ENCODE data around the gene TTC13.

DNA sequence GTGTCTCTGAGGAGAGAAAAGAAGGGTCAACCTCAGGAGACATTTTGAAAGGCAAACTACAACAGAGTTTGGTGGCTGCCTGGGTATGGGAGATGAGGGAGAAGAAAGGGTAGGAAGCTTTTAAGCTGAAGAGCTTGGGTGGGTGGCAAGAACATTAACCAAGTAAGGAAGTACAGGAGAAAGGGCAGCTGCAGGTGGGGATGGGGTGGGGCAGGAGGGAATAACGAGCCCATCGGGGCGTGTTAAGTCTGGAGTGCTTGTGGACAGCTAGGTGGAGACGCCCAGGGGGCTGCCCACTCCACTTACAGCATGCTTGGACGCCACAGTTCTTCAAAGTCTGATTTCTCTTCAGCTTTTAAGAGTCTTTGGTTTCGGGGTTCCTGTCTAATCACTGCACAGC is 42.8 kb downstream of the TTC13 start:
- TF ChIP-seq, protein P1, sequence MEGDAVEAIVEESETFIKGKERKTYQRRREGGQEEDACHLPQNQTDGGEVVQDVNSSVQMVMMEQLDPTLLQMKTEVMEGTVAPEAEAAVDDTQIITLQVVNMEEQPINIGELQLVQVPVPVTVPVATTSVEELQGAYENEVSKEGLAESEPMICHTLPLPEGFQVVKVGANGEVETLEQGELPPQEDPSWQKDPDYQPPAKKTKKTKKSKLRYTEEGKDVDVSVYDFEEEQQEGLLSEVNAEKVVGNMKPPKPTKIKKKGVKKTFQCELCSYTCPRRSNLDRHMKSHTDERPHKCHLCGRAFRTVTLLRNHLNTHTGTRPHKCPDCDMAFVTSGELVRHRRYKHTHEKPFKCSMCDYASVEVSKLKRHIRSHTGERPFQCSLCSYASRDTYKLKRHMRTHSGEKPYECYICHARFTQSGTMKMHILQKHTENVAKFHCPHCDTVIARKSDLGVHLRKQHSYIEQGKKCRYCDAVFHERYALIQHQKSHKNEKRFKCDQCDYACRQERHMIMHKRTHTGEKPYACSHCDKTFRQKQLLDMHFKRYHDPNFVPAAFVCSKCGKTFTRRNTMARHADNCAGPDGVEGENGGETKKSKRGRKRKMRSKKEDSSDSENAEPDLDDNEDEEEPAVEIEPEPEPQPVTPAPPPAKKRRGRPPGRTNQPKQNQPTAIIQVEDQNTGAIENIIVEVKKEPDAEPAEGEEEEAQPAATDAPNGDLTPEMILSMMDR (IDR thresholded peaks at IDR 0.05), result no peak
- TF ChIP-seq POLR2A (IDR thresholded peaks at IDR 0.05), result no peak
